K562 (cell line): ENCODE data around the gene BMPER.

ENCODE experiments used
- SUPT5H ChIP-seq: fragments of 450-650 bp; IDR thresholded peaks from 2 replicates; pipeline ENCODE4 v1.6.1; 2016
- ZNF217 ChIP-seq: sonication (generic); formaldehyde crosslinking; IDR thresholded peaks from 2 replicates; pipeline ENCODE4 v1.8.0; 2022; ENCODE audit warnings: mild to moderate bottlenecking, missing genetic modification reagents
- ZNF311 ChIP-seq: fragments of 250-450 bp; sonication (Bioruptor Pico); IDR thresholded peaks from 2 replicates; pipeline ENCODE4 v1.4.0; 2020; ENCODE audit warnings: mild to moderate bottlenecking, moderate library complexity

- no peak for TF ChIP-seq ZNF217 (CRISPR knock-in tag)
- no peak for TF ChIP-seq SUPT5H
- no peak for TF ChIP-seq ZNF311 (CRISPR knock-in tag)
These were observed 106.4 kb downstream of the BMPER start for GRCh38 chr7:34011696-34012095.
